Ishikawa (cell line): ENCODE measurements around the gene CYB561D1.

Experiments used
- CEBPB ChIP-seq: IDR thresholded peaks from 2 replicates; pipeline ENCODE4 v1.6.1; 2012
- CREB1 ChIP-seq: IDR thresholded peaks from 2 replicates; pipeline ENCODE4 v1.6.1; 2012; ENCODE audit warnings: low read depth
- EGR1 ChIP-seq: IDR thresholded peaks from 2 replicates; pipeline ENCODE4 v1.6.1; 2012
- EP300 ChIP-seq: IDR thresholded peaks from 2 replicates; pipeline ENCODE4 v1.6.1; 2012; ENCODE audit warnings: borderline replicate concordance
- FOXM1 ChIP-seq: IDR thresholded peaks from 2 replicates; pipeline ENCODE4 v1.6.1; 2012; ENCODE audit warnings: low read depth, borderline replicate concordance
- NFIC ChIP-seq: IDR thresholded peaks from 2 replicates; pipeline ENCODE4 v1.6.1; 2012
- RAD21 ChIP-seq: IDR thresholded peaks from 2 replicates; pipeline ENCODE4 v1.6.1; 2012; ENCODE audit warnings: low read depth
- TAF1 ChIP-seq: IDR thresholded peaks from 2 replicates; pipeline ENCODE4 v1.6.1; 2012; ENCODE audit warnings: low read depth, mild to moderate bottlenecking
- TEAD4 ChIP-seq: IDR thresholded peaks from 2 replicates; pipeline ENCODE4 v1.6.1; 2012
- YY1 ChIP-seq: IDR thresholded peaks from 2 replicates; pipeline ENCODE4 v1.6.1; 2012; ENCODE audit warnings: low read depth
- ZBTB7A ChIP-seq: IDR thresholded peaks from 2 replicates; pipeline ENCODE4 v1.6.1; 2012; ENCODE audit warnings: low read depth
- TF ChIP-seq, protein P1 (sequence below): IDR thresholded peaks from 2 replicates; pipeline ENCODE4 v1.6.1; 2012; ENCODE audit warnings: low read depth, mild to moderate bottlenecking
- TF ChIP-seq, protein P2 (sequence below): IDR thresholded peaks from 2 replicates; pipeline ENCODE4 v1.6.1; 2012

DNA sequence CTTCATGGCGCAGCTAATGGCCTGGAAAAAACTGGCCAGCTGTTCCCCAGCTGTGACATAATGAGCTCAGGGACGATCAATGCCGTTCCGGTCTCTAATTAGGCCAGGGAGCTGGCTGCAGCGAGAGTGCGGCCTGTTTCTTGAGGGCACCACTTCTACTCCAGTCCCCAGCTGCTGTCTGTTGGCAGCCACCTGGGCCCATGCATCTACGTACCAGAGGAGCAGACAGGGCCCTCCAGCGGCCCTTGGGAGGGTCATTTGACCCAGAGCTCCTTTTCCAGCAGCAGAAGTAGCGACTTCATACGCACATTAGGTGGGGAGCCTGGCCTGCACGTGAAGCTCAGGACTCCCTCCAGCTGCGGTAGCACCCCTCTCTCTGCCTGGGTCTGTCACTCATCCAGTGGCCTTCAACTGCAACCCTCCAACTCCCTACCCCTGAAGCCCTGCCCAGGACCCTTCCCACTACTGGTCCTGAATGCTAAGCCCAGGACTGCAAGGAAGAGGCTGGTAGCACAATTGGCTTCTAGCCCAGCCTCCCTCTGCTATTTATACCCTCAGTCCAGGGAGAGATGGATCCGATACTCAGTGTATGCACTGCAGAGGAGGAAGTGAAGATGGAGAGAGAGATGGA is 36.7 kb downstream of the CYB561D1 start:
- TF ChIP-seq, protein P1, sequence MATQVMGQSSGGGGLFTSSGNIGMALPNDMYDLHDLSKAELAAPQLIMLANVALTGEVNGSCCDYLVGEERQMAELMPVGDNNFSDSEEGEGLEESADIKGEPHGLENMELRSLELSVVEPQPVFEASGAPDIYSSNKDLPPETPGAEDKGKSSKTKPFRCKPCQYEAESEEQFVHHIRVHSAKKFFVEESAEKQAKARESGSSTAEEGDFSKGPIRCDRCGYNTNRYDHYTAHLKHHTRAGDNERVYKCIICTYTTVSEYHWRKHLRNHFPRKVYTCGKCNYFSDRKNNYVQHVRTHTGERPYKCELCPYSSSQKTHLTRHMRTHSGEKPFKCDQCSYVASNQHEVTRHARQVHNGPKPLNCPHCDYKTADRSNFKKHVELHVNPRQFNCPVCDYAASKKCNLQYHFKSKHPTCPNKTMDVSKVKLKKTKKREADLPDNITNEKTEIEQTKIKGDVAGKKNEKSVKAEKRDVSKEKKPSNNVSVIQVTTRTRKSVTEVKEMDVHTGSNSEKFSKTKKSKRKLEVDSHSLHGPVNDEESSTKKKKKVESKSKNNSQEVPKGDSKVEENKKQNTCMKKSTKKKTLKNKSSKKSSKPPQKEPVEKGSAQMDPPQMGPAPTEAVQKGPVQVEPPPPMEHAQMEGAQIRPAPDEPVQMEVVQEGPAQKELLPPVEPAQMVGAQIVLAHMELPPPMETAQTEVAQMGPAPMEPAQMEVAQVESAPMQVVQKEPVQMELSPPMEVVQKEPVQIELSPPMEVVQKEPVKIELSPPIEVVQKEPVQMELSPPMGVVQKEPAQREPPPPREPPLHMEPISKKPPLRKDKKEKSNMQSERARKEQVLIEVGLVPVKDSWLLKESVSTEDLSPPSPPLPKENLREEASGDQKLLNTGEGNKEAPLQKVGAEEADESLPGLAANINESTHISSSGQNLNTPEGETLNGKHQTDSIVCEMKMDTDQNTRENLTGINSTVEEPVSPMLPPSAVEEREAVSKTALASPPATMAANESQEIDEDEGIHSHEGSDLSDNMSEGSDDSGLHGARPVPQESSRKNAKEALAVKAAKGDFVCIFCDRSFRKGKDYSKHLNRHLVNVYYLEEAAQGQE = no peak
- TF ChIP-seq EGR1 (no peak), RAD21 (no peak), EP300 (no peak), TAF1 (no peak), FOXM1 (no peak), YY1 (no peak), CREB1 (no peak), CEBPB (no peak), NFIC (no peak), ZBTB7A (no peak), TEAD4 (no peak)
- TF ChIP-seq, protein P2, sequence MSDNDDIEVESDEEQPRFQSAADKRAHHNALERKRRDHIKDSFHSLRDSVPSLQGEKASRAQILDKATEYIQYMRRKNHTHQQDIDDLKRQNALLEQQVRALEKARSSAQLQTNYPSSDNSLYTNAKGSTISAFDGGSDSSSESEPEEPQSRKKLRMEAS = no peak
